K562 (cell line): Measurements from ENCODE around the gene SPINT2. TPM values are rescaled to one million over a fixed set of nuclear protein-coding genes. Genes with fewer than 3 reads are reported as not detected.

Experiments
- ARHGAP35 ChIP-seq: fragments of 450-650 bp; IDR thresholded peaks from 2 replicates; pipeline ENCODE4 v1.6.1; 2018; ENCODE audit not compliant: partially characterized antibody
- ARID1B ChIP-seq: fragments of 450-650 bp; IDR thresholded peaks from 2 replicates; pipeline ENCODE4 v1.6.1; 2016; ENCODE audit warnings: antibody characterized with exemption, mild to moderate bottlenecking, inconsistent platforms
- ARID2 ChIP-seq: fragments of 450-650 bp; IDR thresholded peaks from 2 replicates; pipeline ENCODE4 v1.6.1; 2017; ENCODE audit warnings: antibody characterized with exemption, mild to moderate bottlenecking
- CCNT2 ChIP-seq: IDR thresholded peaks from 2 replicates; pipeline ENCODE4 v1.6.1; 2011; ENCODE audit warnings: borderline replicate concordance, low read depth, mild to moderate bottlenecking, moderate library complexity, mixed read lengths, low read length; ENCODE audit not compliant: insufficient read length; ENCODE audit errors: extremely low read depth
- ESRRB ChIP-seq: fragments of 250-450 bp; sonication (Bioruptor Pico); IDR thresholded peaks from 2 replicates; pipeline ENCODE4 v1.5.0; 2020; ENCODE audit warnings: mild to moderate bottlenecking, moderate library complexity, borderline replicate concordance
- LARP7 ChIP-seq: fragments of 450-650 bp; IDR thresholded peaks from 2 replicates; pipeline ENCODE4 v1.6.1; 2016
- NCOA1 ChIP-seq: fragments of 450-650 bp; IDR thresholded peaks from 2 replicates; pipeline ENCODE4 v1.6.1; 2016; ENCODE audit warnings: low read depth
- PHF20 ChIP-seq: fragments of 450-650 bp; IDR thresholded peaks from 2 replicates; pipeline ENCODE4 v1.6.1; 2018; ENCODE audit not compliant: partially characterized antibody
- PML ChIP-seq: IDR thresholded peaks from 2 replicates; pipeline ENCODE4 v1.6.1; 2012; ENCODE audit warnings: low read length, inconsistent platforms
- SIX5 ChIP-seq, 2 experiments: IDR thresholded peaks; 2 replicates each; pipeline ENCODE4 v1.6.1; 2011; ENCODE audit warnings: low read length in 2 of 2, borderline replicate concordance in 1 of 2, low read depth in 1 of 2, mild to moderate bottlenecking in 1 of 2, moderate library complexity in 1 of 2; ENCODE audit not compliant: insufficient read depth in 1 of 2
- SREBF1 ChIP-seq: fragments of 150-350 bp; IDR thresholded peaks from 2 replicates; pipeline ENCODE4 v1.6.1; 2014; ENCODE audit warnings: antibody characterized with exemption, low read depth, low read length, borderline replicate concordance
- TEAD4 ChIP-seq, 2 experiments: sonication (generic) in 1 of 2; formaldehyde crosslinking in 1 of 2; IDR thresholded peaks; 2 replicates each; pipeline versions ENCODE4 v1.6.1 to v1.8.0; 2012 to 2022; ENCODE audit warnings: borderline replicate concordance in 1 of 2, inconsistent platforms in 1 of 2, low read length in 1 of 2, mild to moderate bottlenecking in 1 of 2, missing genetic modification reagents in 1 of 2
- ZNF316 ChIP-seq: fragments of 450-650 bp; IDR thresholded peaks from 2 replicates; pipeline ENCODE4 v1.6.1; 2016
- ZNF507 ChIP-seq: conservative IDR thresholded peaks from 2 replicates; pipeline ENCODE4 v1.6.1; 2017; ENCODE audit warnings: missing genetic modification characterization, missing compliant biosample characterization
- polyA plus RNA-seq, 8 experiments: library from polyadenylated mRNA; depleted of rRNA in 4 of 8; stranded (reverse) in 5 of 8; unstranded in 3 of 8; fragments of >200 nt; fragmentation: Nextera tagmentation in 2 of 8; fragmentation: Illumina TruSeq in 1 of 8; extraction: Ambion mirVana in 2 of 8; extraction: Trizol in 1 of 8; gene quantifications; 2 replicates each; pipeline versions ENCODE4 v1.2.1 to v1.2.3, GENCODE V29; 2011 to 2014; ENCODE audit warnings: inconsistent platforms in 1 of 8, missing spikeins in 1 of 8
- total RNA-seq, 7 experiments: library from RNA; depleted of rRNA in 6 of 7; stranded (reverse); fragments of >200 nt in 6 of 7; fragmentation: Illumina TruSeq in 2 of 7; extraction: Trizol in 2 of 7; gene quantifications; 2 replicates each; pipeline versions ENCODE4 v1.2.1 to v1.2.3, GENCODE V29; 2011 to 2021; ENCODE audit warnings: low replicate concordance in 1 of 7
- TF ChIP-seq, protein P1 (sequence below), 2 experiments: IDR thresholded peaks; 2 replicates each; pipeline ENCODE4 v1.6.1; 2012; ENCODE audit warnings: improper control_type of control experiment in 2 of 2, low read depth in 2 of 2, low read length in 2 of 2, borderline replicate concordance in 1 of 2
- TF ChIP-seq, protein P2 (sequence below): fragments of 250-450 bp; sonication (Bioruptor Pico); IDR thresholded peaks from 2 replicates; pipeline ENCODE4 v1.5.0; 2020; ENCODE audit warnings: mild to moderate bottlenecking
- TF ChIP-seq, protein P3 (sequence below): fragments of 250-450 bp; sonication (Bioruptor Pico); IDR thresholded peaks from 2 replicates; pipeline ENCODE4 v1.5.0; 2021; ENCODE audit warnings: mild to moderate bottlenecking, moderate library complexity
- TF ChIP-seq, protein P4 (sequence below): fragments of 450-650 bp; IDR thresholded peaks from 2 replicates; pipeline ENCODE4 v1.7.0; 2016; ENCODE audit warnings: borderline replicate concordance

The SPINT2 gene
- total and polyA plus RNA-seq, 9 of the 15 experiments (the other 6 are each of a cell fraction or from before 2014, with no cell fraction given): 0.65 to 4.5 (median 3.4) TPM

DNA sequence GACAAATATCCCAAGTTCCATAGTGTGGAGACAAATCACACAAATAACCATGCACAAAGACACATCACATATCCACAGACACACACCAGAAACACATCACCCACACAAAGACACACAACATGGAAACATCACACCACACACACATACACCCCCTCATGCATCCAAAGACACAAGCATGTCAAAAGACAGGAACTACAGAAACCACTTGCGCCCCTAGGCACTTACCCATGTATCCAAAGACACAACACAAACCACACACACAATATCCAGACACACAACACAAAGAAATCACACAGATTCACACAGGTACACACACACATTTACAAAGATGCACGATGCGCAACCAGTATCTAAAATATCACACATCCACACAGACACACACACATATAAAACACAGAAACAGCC is 41.3 kb upstream of the SPINT2 start (continued):
- TF ChIP-seq, protein P1, sequence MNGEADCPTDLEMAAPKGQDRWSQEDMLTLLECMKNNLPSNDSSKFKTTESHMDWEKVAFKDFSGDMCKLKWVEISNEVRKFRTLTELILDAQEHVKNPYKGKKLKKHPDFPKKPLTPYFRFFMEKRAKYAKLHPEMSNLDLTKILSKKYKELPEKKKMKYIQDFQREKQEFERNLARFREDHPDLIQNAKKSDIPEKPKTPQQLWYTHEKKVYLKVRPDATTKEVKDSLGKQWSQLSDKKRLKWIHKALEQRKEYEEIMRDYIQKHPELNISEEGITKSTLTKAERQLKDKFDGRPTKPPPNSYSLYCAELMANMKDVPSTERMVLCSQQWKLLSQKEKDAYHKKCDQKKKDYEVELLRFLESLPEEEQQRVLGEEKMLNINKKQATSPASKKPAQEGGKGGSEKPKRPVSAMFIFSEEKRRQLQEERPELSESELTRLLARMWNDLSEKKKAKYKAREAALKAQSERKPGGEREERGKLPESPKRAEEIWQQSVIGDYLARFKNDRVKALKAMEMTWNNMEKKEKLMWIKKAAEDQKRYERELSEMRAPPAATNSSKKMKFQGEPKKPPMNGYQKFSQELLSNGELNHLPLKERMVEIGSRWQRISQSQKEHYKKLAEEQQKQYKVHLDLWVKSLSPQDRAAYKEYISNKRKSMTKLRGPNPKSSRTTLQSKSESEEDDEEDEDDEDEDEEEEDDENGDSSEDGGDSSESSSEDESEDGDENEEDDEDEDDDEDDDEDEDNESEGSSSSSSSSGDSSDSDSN (IDR thresholded peaks at IDR 0.05; ENCODE audit: borderline replicate concordance in 1 of 2, low read depth in 2 of 2, low read length in 2 of 2): no peak
- TF ChIP-seq, protein P2, sequence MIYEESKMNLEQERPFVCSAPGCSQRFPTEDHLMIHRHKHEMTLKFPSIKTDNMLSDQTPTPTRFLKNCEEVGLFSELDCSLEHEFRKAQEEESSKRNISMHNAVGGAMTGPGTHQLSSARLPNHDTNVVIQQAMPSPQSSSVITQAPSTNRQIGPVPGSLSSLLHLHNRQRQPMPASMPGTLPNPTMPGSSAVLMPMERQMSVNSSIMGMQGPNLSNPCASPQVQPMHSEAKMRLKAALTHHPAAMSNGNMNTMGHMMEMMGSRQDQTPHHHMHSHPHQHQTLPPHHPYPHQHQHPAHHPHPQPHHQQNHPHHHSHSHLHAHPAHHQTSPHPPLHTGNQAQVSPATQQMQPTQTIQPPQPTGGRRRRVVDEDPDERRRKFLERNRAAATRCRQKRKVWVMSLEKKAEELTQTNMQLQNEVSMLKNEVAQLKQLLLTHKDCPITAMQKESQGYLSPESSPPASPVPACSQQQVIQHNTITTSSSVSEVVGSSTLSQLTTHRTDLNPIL: no peak
- TF ChIP-seq PHF20: peak; percentile 17
- TF ChIP-seq ARID2: no peak
- TF ChIP-seq CCNT2: no peak
- TF ChIP-seq LARP7: peak; percentile 20; the same call in 1 of the 2 replicates
- no peak for TF ChIP-seq SREBF1
- no peak for TF ChIP-seq NCOA1
- TF ChIP-seq SIX5 (IDR thresholded peaks at IDR 0.05; ENCODE audit: borderline replicate concordance in 1 of 2, insufficient read depth in 1 of 2, low read depth in 1 of 2, low read length in 2 of 2): no peak
- TF ChIP-seq TEAD4 (IDR thresholded peaks at IDR 0.05; ENCODE audit: low read length): no peak
- TF ChIP-seq TEAD4 (CRISPR knock-in tag; IDR thresholded peaks at IDR 0.05; ENCODE audit: borderline replicate concordance): no peak
- no peak for TF ChIP-seq PML
- TF ChIP-seq, protein P3, sequence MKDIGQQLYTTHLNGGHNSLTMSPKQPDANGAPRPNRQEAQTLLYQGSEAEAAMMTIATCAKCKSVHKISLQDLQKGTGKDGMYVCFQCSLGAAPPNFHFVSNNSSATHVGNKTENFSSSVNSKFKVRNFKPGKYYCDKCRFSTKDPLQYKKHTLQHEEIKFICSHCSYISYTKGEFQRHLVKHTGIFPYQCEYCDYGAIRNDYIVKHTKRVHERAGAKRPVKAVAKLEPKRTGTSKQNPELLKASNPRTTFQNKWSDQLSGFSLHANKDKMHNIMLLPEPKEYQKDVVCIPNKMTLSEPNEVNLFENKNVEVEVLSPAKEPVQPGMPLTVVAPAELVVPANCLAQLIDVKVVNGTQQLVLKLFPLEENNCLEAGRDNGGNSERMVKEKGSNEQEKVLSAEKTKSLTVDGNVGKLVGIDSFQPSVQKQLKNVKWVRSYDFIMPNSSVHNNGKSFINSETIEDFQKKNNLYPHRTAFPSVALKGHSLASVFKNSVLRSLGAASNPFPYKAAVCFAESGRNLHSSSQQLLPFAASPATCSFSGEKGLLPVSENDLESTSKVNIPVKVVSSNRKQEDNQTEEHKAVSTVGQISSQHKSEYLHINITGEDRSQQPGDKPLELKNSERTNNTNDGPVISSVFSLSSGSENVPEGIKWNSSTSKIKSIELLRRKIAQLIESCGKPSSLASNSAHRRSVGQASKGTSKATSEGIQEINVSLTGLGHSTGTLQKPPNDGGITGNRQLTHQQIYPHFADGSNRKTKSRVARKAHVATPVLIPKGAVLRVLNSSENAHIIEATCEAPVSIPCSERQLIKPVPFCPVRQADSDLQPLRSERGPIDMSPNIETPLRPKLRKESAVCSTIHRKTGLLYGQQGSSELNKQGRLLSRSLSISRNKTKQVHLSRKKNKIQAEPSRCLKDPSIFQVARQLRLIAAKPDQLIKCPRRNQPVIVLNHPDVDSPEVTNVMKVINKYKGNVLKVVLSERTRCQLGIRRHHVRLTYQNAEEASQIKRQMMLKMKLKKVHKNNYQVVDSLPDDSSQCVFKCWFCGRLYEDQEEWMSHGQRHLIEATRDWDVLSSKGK (CRISPR knock-in tag): no peak
- TF ChIP-seq, protein P4, sequence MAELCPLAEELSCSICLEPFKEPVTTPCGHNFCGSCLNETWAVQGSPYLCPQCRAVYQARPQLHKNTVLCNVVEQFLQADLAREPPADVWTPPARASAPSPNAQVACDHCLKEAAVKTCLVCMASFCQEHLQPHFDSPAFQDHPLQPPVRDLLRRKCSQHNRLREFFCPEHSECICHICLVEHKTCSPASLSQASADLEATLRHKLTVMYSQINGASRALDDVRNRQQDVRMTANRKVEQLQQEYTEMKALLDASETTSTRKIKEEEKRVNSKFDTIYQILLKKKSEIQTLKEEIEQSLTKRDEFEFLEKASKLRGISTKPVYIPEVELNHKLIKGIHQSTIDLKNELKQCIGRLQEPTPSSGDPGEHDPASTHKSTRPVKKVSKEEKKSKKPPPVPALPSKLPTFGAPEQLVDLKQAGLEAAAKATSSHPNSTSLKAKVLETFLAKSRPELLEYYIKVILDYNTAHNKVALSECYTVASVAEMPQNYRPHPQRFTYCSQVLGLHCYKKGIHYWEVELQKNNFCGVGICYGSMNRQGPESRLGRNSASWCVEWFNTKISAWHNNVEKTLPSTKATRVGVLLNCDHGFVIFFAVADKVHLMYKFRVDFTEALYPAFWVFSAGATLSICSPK: peak; percentile 64; the same call in 1 of the 2 replicates
- peak; percentile 24; the same call in 1 of the 2 replicates for TF ChIP-seq ARID1B
- TF ChIP-seq ESRRB (CRISPR knock-in tag): no peak
- peak; percentile 53 for TF ChIP-seq ARHGAP35
- TF ChIP-seq ZNF507 (tag): no peak
- TF ChIP-seq ZNF316: no peak
